H9 (cell line): ENCODE data around the gene SLIT1. TPM values are rescaled to one million over a fixed set of nuclear protein-coding genes. Genes with fewer than 3 reads are reported as not detected.

ENCODE experiments used
- DNase-seq: peaks from one replicate; pipeline ENCODE4 v3.0.0-alpha.2; 2017
- H2AFZ ChIP-seq: one replicate; pipeline ENCODE4 v1.6.1; 2013; ENCODE audit warnings: mild to moderate bottlenecking, low read length, control low read depth, moderate library complexity
- H2AK5ac ChIP-seq: 2 replicates; pipeline ENCODE4 v1.6.1; 2013; ENCODE audit warnings: low read length, control low read depth, mixed read lengths; ENCODE audit not compliant: insufficient read length
- H2BK120ac ChIP-seq: one replicate; pipeline ENCODE4 v1.6.1; 2013; ENCODE audit warnings: low read depth, mild to moderate bottlenecking, low read length, control low read depth, inconsistent platforms; ENCODE audit not compliant: poor library complexity, severe bottlenecking
- H2BK12ac ChIP-seq: 2 replicates; pipeline ENCODE4 v1.6.1; 2013; ENCODE audit warnings: low read length, control low read depth, mixed read lengths, low read depth; ENCODE audit not compliant: insufficient read length
- H2BK15ac ChIP-seq: 2 replicates; pipeline ENCODE4 v1.6.1; 2013; ENCODE audit warnings: low read depth, low read length, control low read depth
- H2BK20ac ChIP-seq: one replicate; pipeline ENCODE4 v1.6.1; 2013; ENCODE audit warnings: low read depth, mild to moderate bottlenecking, low read length, control low read depth, inconsistent platforms; ENCODE audit not compliant: poor library complexity, severe bottlenecking
- H2BK5ac ChIP-seq: 2 replicates; pipeline ENCODE4 v1.6.1; 2013; ENCODE audit warnings: low read length, control low read depth, mixed read lengths; ENCODE audit not compliant: insufficient read length
- H3K14ac ChIP-seq: 2 replicates; pipeline ENCODE4 v1.6.1; 2013; ENCODE audit warnings: low read length, control low read depth; ENCODE audit not compliant: insufficient read depth
- H3K18ac ChIP-seq: 2 replicates; pipeline ENCODE4 v1.6.1; 2013; ENCODE audit warnings: low read depth, mild to moderate bottlenecking, mixed read lengths, low read length, control low read depth; ENCODE audit not compliant: insufficient read length
- H3K23ac ChIP-seq: 2 replicates; pipeline ENCODE4 v1.6.1; 2013; ENCODE audit warnings: low read length, control low read depth, mixed read lengths, low read depth; ENCODE audit not compliant: insufficient read length
- H3K23me2 ChIP-seq: 2 replicates; pipeline ENCODE4 v1.6.1; 2013; ENCODE audit warnings: low read depth, mild to moderate bottlenecking, mixed read lengths, low read length, control low read depth; ENCODE audit not compliant: insufficient read length, poor library complexity, severe bottlenecking
- H3K27ac ChIP-seq: 2 replicates; pipeline ENCODE4 v1.5.1; 2013; ENCODE audit warnings: low read length, control low read depth, mixed read lengths, low read depth; ENCODE audit not compliant: insufficient read length
- H3K27me3 ChIP-seq: 2 replicates; pipeline ENCODE4 v1.6.1; 2013; ENCODE audit warnings: low read length, control low read depth, inconsistent platforms; ENCODE audit not compliant: insufficient read depth
- H3K4ac ChIP-seq: 2 replicates; pipeline ENCODE4 v1.6.1; 2013; ENCODE audit warnings: low read depth, mild to moderate bottlenecking, control low read depth, inconsistent platforms, low read length, moderate library complexity
- H3K4me1 ChIP-seq: 2 replicates; pipeline ENCODE4 v1.6.1; 2013; ENCODE audit warnings: low read length, control low read depth, inconsistent platforms; ENCODE audit not compliant: insufficient read depth
- H3K4me2 ChIP-seq: 2 replicates; pipeline ENCODE4 v1.6.1; 2013; ENCODE audit warnings: low read length, control low read depth, mixed read lengths; ENCODE audit not compliant: insufficient read length, insufficient read depth
- H3K56ac ChIP-seq: 2 replicates; pipeline ENCODE4 v1.6.1; 2013; ENCODE audit warnings: low read depth, mild to moderate bottlenecking, mixed read lengths, low read length, control low read depth; ENCODE audit not compliant: insufficient read length
- H3K79me1 ChIP-seq: 2 replicates; pipeline ENCODE4 v1.6.1; 2013; ENCODE audit warnings: low read depth, mild to moderate bottlenecking, moderate library complexity, low read length, control low read depth, inconsistent platforms; ENCODE audit not compliant: insufficient read depth, poor library complexity, severe bottlenecking
- H3K79me2 ChIP-seq: 2 replicates; pipeline ENCODE4 v1.6.1; 2013; ENCODE audit warnings: low read length, control low read depth, inconsistent platforms; ENCODE audit not compliant: insufficient read depth
- H3K9ac ChIP-seq: 2 replicates; pipeline ENCODE4 v1.6.1; 2013; ENCODE audit warnings: low read length, control low read depth, mixed read lengths; ENCODE audit not compliant: insufficient read length; ENCODE audit errors: extremely low read depth
- H3K9me3 ChIP-seq: one replicate; pipeline ENCODE4 v1.6.1; 2013; ENCODE audit warnings: low read depth, low read length, inconsistent platforms; ENCODE audit not compliant: control insufficient read depth
- H3T11ph ChIP-seq: one replicate; pipeline ENCODE4 v1.6.1; 2013; ENCODE audit warnings: mild to moderate bottlenecking, low read length, control low read depth, inconsistent platforms
- H4K20me1 ChIP-seq: one replicate; pipeline ENCODE4 v1.6.1; 2013; ENCODE audit not compliant: control insufficient read depth, insufficient read length, insufficient read depth
- H4K5ac ChIP-seq: 2 replicates; pipeline ENCODE4 v1.6.1; 2013; ENCODE audit warnings: low read depth, mild to moderate bottlenecking, mixed read lengths, low read length, control low read depth; ENCODE audit not compliant: insufficient read length
- H4K8ac ChIP-seq: replicated peaks from 2 replicates; pipeline ENCODE4 v1.6.1; 2013; ENCODE audit warnings: low read length, control low read depth, mixed read lengths, low read depth; ENCODE audit not compliant: insufficient read length
- H4K91ac ChIP-seq: 2 replicates; pipeline ENCODE4 v1.6.1; 2013; ENCODE audit warnings: low read depth, mild to moderate bottlenecking, moderate library complexity, mixed read lengths, low read length, control low read depth; ENCODE audit not compliant: insufficient read length
- H3K27ac Mint-ChIP-seq, 3 experiments: 2 replicates in 2 of 3; 3 replicates in 1 of 3; pipeline ENCODE4 v1.8.0; 2020 to 2021; ENCODE audit warnings: mixed read lengths in 3 of 3, mild to moderate bottlenecking in 1 of 3, moderate library complexity in 1 of 3
- H3K27me3 Mint-ChIP-seq: 2 replicates; pipeline ENCODE4 v1.8.0; 2021; ENCODE audit warnings: low read depth, mild to moderate bottlenecking, moderate library complexity, mixed read lengths
- H3K36me3 Mint-ChIP-seq, 3 experiments: 2 replicates in 2 of 3; 3 replicates in 1 of 3; pipeline ENCODE4 v1.8.0; 2020 to 2021; ENCODE audit warnings: low read depth in 3 of 3, mixed read lengths in 3 of 3; ENCODE audit not compliant: insufficient read depth in 1 of 3
- H3K4me1 Mint-ChIP-seq, 2 experiments: 2 replicates each; pipeline ENCODE4 v1.8.0; 2020; ENCODE audit warnings: mixed read lengths in 2 of 2
- H3K4me3 Mint-ChIP-seq, 2 experiments: 2 replicates in 1 of 2; 3 replicates in 1 of 2; pipeline ENCODE4 v1.8.0; 2020 to 2021; ENCODE audit warnings: mild to moderate bottlenecking in 2 of 2, mixed read lengths in 2 of 2, moderate library complexity in 1 of 2
- H3K9me3 Mint-ChIP-seq, 2 experiments: 2 replicates in 1 of 2; 3 replicates in 1 of 2; pipeline ENCODE4 v1.8.0; 2020; ENCODE audit warnings: mild to moderate bottlenecking in 2 of 2, mixed read lengths in 2 of 2, moderate library complexity in 1 of 2
- CTCF ChIP-seq: fragments of 200-600 bp; sonication (generic); conservative IDR thresholded peaks from 3 replicates; pipeline ENCODE4 v1.8.0; 2021; ENCODE audit warnings: antibody characterized with exemption, mild to moderate bottlenecking
- WGBS: extraction: QIAGEN DNeasy Blood & Tissue Kit; methylation state at CpG from one replicate; pipeline ENCODE4 v1.1.7; 2013; ENCODE audit warnings: missing lambda C conversion rate, low lambda C conversion rate, mixed read lengths; ENCODE audit not compliant: insufficient read length; ENCODE audit errors: extremely low coverage; 5-methylcytosine and 5-hydroxymethylcytosine counted together
- total RNA-seq: library from RNA; stranded (reverse); gene quantifications from 2 replicates; pipeline ENCODE4 v1.2.1, GENCODE V29; 2021

Gene SLIT1
- total RNA-seq, 1 experiment from 2014 or later: 0.57 TPM

- Histone ChIP-seq H3K79me1 (no peaks in the 10 kb centered on the region), H3K27me3 (no peaks in the 10 kb centered on the region), H3K4me1 (no peaks in the 10 kb centered on the region), H3K4me2 (no peak overlapping the region), H3T11ph (no peak overlapping the region), H2BK20ac (no peak overlapping the region), H3K23me2 (no peaks in the 10 kb centered on the region), H2BK15ac (no peak overlapping the region), H4K5ac (no peak overlapping the region), H2AK5ac (no peak overlapping the region), H4K8ac (no peak overlapping the region), H2AFZ (no peak overlapping the region), H3K9ac (no peak overlapping the region), H3K4ac (no peak overlapping the region), H3K56ac (no peak overlapping the region), H2BK5ac (no peak overlapping the region), H3K9me3 (no peaks in the 10 kb centered on the region), H3K27ac (no peak overlapping the region), H3K14ac (no peak overlapping the region), H4K20me1 (peaks cover 2% of the 10 kb centered on the region), H3K79me2 (no peaks in the 10 kb centered on the region), H2BK120ac (no peak overlapping the region), H3K23ac (no peak overlapping the region), H4K91ac (no peak overlapping the region), H2BK12ac (no peak overlapping the region), H3K18ac (no peak overlapping the region)
- TF ChIP-seq CTCF: peak; percentile 63
- Mint-ChIP-seq H3K36me3 (no peaks in the 10 kb centered on the region), H3K4me1 (peaks cover 8 to 13% of the 10 kb centered on the region in 2 experiments; a peak in 3 of 4 replicates), H3K27me3 (peaks cover 2% of the 10 kb centered on the region; the same call in 1 of the 2 replicates), H3K9me3 (no peaks in the 10 kb centered on the region), H3K4me3 (no peak overlapping the region), H3K27ac (no peak overlapping the region)
- no CpG with 5 or more reads among the region's 14 CpGs for WGBS
- peak; percentile 72 for DNase-seq
These were observed 126.5 kb downstream of the SLIT1 start for GRCh38 chr10:97059006-97059871.
